ENCODE results near the gene CACHD1. TPM values are rescaled to one million over a fixed set of nuclear protein-coding genes. Genes with fewer than 3 reads are reported as not detected.

Gene CACHD1
- total and polyA plus RNA-seq, 9 of the 15 experiments (the other 6 are each of a cell fraction or from before 2014, with no cell fraction given): 0.07 TPM; not detected in 8

- TF ChIP-seq PREB (CRISPR knock-in tag; IDR thresholded peaks at IDR 0.05): no peak
- TF ChIP-seq SAP30 (IDR thresholded peaks at IDR 0.05; ENCODE audit: borderline replicate concordance, insufficient read depth, low read depth, low read length, poor library complexity, severe bottlenecking): no peak
- no peak for TF ChIP-seq MAFK (IDR thresholded peaks at IDR 0.05; ENCODE audit: low read length)
- TF ChIP-seq SNRNP70 (optimal IDR thresholded peaks at IDR 0.05; ENCODE audit: low read depth, low read length): no peak
- TF ChIP-seq RREB1 (CRISPR knock-in tag; IDR thresholded peaks at IDR 0.05): no peak
- TF ChIP-seq KAT8 (IDR thresholded peaks at IDR 0.05; ENCODE audit: low read depth): no peak
- TF ChIP-seq TFE3 (CRISPR knock-in tag; IDR thresholded peaks at IDR 0.05): no peak
- no peak for TF ChIP-seq SNAPC5 (CRISPR knock-in tag; IDR thresholded peaks at IDR 0.05)
These were observed 245.3 kb downstream of the CACHD1 start (continued) for GRCh38 chr1:64715186-64715585.

Data from K562 (cell line).